ENCODE measurements around the gene OPN4.

DNA sequence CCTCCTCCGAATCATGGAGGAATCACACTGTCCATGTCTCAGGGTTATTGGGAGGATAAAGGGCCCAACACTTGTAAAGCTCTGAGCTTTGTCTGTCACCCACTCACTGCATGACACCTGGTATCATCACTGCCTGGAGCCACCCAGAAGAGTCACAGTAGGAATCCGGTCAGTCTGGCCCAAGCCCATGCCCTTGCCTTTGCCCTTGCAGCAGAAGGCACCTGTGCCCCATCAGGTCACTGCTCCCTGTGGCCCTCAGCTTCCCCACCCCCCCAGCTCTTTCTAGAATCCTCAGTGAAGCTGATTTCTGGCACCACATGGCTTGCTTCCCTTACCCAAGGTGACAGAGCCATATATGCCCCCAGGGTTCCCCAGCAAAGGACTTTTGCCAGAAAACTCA, 28.3 kb downstream of the OPN4 start:
- TF ChIP-seq, protein P1, sequence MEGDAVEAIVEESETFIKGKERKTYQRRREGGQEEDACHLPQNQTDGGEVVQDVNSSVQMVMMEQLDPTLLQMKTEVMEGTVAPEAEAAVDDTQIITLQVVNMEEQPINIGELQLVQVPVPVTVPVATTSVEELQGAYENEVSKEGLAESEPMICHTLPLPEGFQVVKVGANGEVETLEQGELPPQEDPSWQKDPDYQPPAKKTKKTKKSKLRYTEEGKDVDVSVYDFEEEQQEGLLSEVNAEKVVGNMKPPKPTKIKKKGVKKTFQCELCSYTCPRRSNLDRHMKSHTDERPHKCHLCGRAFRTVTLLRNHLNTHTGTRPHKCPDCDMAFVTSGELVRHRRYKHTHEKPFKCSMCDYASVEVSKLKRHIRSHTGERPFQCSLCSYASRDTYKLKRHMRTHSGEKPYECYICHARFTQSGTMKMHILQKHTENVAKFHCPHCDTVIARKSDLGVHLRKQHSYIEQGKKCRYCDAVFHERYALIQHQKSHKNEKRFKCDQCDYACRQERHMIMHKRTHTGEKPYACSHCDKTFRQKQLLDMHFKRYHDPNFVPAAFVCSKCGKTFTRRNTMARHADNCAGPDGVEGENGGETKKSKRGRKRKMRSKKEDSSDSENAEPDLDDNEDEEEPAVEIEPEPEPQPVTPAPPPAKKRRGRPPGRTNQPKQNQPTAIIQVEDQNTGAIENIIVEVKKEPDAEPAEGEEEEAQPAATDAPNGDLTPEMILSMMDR (IDR thresholded peaks at IDR 0.05; ENCODE audit: borderline replicate concordance, extremely low read depth, low read length, poor library complexity, severe bottlenecking), result no peak
- TF ChIP-seq EZH2 (IDR thresholded peaks at IDR 0.05; ENCODE audit: borderline replicate concordance, low read depth, low read length, severe bottlenecking), result no peak
